ENCODE results near the gene KCNE4.

Gene KCNE4

GRCh38 chr2:223051693-223052289 lies at the start of gene KCNE4:
KCNE4 (plus strand) TSS chr2:223052190; CDS start chr2:223052831, 641 bp downstream.
- Histone ChIP-seq H3K4me3 (ENCODE audit: low read depth in 1 of 2, low read length in 2 of 2) (peak within 1 kb of the TSS; percentile 25 to 70), H3K9ac (ENCODE audit: low read depth in 1 of 2, low read length in 2 of 2) (peak within 1 kb of the TSS in 1 of 2 donors; percentile 37), H3K27ac (ENCODE audit: low read depth, low read length) (peak within 1 kb of the TSS; percentile 44), H3K36me3 (ENCODE audit: control insufficient read depth in 1 of 2, insufficient read depth in 2 of 2, low read length in 2 of 2) (no peaks in the 10 kb centered on the region), H3K9me3 (ENCODE audit: control insufficient read depth in 1 of 2, low read length in 2 of 2) (no peaks in the 10 kb centered on the region), H3K27me3 (ENCODE audit: control insufficient read depth in 1 of 2, insufficient read depth in 2 of 2, low read length in 2 of 2) (no peaks in the 10 kb centered on the region), H3K4me1 (ENCODE audit: control insufficient read depth in 1 of 2, insufficient read depth in 2 of 2, low read length in 2 of 2) (peaks cover 0 to 3% of the 10 kb centered on the region in 2 donors)

- Histone ChIP-seq H3K4me1 (ENCODE audit: control insufficient read depth in 1 of 2, insufficient read depth in 2 of 2, low read length in 2 of 2) (no peaks in the 10 kb centered on the region), H3K4me3 (ENCODE audit: low read depth in 1 of 2, low read length in 2 of 2) (no peak overlapping the region), H3K9me3 (ENCODE audit: control insufficient read depth in 1 of 2, low read length in 2 of 2) (no peaks in the 10 kb centered on the region), H3K27me3 (ENCODE audit: control insufficient read depth in 1 of 2, insufficient read depth in 2 of 2, low read length in 2 of 2) (no peaks in the 10 kb centered on the region), H3K36me3 (ENCODE audit: control insufficient read depth in 1 of 2, insufficient read depth in 2 of 2, low read length in 2 of 2) (no peaks in the 10 kb centered on the region), H3K27ac (ENCODE audit: low read depth, low read length) (no peak overlapping the region), H3K9ac (ENCODE audit: low read depth in 1 of 2, low read length in 2 of 2) (no peak overlapping the region)
Observed at GRCh38 chr2:223003191-223003590, 48.8 kb upstream of the KCNE4 start.

GRCh38 chr2:223005496-223005895 lies 46.5 kb upstream of the KCNE4 start:
- Histone ChIP-seq H3K27ac (ENCODE audit: low read depth, low read length) (no peak overlapping the region), H3K27me3 (ENCODE audit: control insufficient read depth in 1 of 2, insufficient read depth in 2 of 2, low read length in 2 of 2) (no peaks in the 10 kb centered on the region), H3K36me3 (ENCODE audit: control insufficient read depth in 1 of 2, insufficient read depth in 2 of 2, low read length in 2 of 2) (no peaks in the 10 kb centered on the region), H3K4me1 (ENCODE audit: control insufficient read depth in 1 of 2, insufficient read depth in 2 of 2, low read length in 2 of 2) (no peaks in the 10 kb centered on the region), H3K4me3 (ENCODE audit: low read depth in 1 of 2, low read length in 2 of 2) (no peak overlapping the region), H3K9me3 (ENCODE audit: control insufficient read depth in 1 of 2, low read length in 2 of 2) (no peaks in the 10 kb centered on the region), H3K9ac (ENCODE audit: low read depth in 1 of 2, low read length in 2 of 2) (no peak overlapping the region)

GRCh38 chr2:223007531-223007930 lies 44.5 kb upstream of the KCNE4 start:
- Histone ChIP-seq H3K9me3 (ENCODE audit: control insufficient read depth in 1 of 2, low read length in 2 of 2) (no peaks in the 10 kb centered on the region), H3K27ac (ENCODE audit: low read depth, low read length) (no peak overlapping the region), H3K27me3 (ENCODE audit: control insufficient read depth in 1 of 2, insufficient read depth in 2 of 2, low read length in 2 of 2) (no peaks in the 10 kb centered on the region), H3K4me3 (ENCODE audit: low read depth in 1 of 2, low read length in 2 of 2) (no peak overlapping the region), H3K36me3 (ENCODE audit: control insufficient read depth in 1 of 2, insufficient read depth in 2 of 2, low read length in 2 of 2) (no peaks in the 10 kb centered on the region), H3K4me1 (ENCODE audit: control insufficient read depth in 1 of 2, insufficient read depth in 2 of 2, low read length in 2 of 2) (no peaks in the 10 kb centered on the region), H3K9ac (ENCODE audit: low read depth in 1 of 2, low read length in 2 of 2) (no peak overlapping the region)

- Histone ChIP-seq H3K27me3 (ENCODE audit: control insufficient read depth in 1 of 2, insufficient read depth in 2 of 2, low read length in 2 of 2) (no peaks in the 10 kb centered on the region), H3K4me3 (ENCODE audit: low read depth in 1 of 2, low read length in 2 of 2) (no peak overlapping the region), H3K9ac (ENCODE audit: low read depth in 1 of 2, low read length in 2 of 2) (no peak overlapping the region), H3K36me3 (ENCODE audit: control insufficient read depth in 1 of 2, insufficient read depth in 2 of 2, low read length in 2 of 2) (no peaks in the 10 kb centered on the region), H3K4me1 (ENCODE audit: control insufficient read depth in 1 of 2, insufficient read depth in 2 of 2, low read length in 2 of 2) (no peaks in the 10 kb centered on the region), H3K9me3 (ENCODE audit: control insufficient read depth in 1 of 2, low read length in 2 of 2) (no peaks in the 10 kb centered on the region), H3K27ac (ENCODE audit: low read depth, low read length) (no peak overlapping the region)
Observed at GRCh38 chr2:223008162-223008561, 43.8 kb upstream of the KCNE4 start.

GRCh38 chr2:223008956-223009355 lies 43.0 kb upstream of the KCNE4 start:
- no peak overlapping the region for H3K27ac ChIP-seq (ENCODE audit: low read depth, low read length)
- no peak overlapping the region for H3K4me3 ChIP-seq (ENCODE audit: low read depth in 1 of 2, low read length in 2 of 2)
- H3K4me1 ChIP-seq (ENCODE audit: control insufficient read depth in 1 of 2, insufficient read depth in 2 of 2, low read length in 2 of 2), result no peaks in the 10 kb centered on the region
- H3K9me3 ChIP-seq (ENCODE audit: control insufficient read depth in 1 of 2, low read length in 2 of 2), result no peaks in the 10 kb centered on the region
- H3K36me3 ChIP-seq (ENCODE audit: control insufficient read depth in 1 of 2, insufficient read depth in 2 of 2, low read length in 2 of 2), result no peaks in the 10 kb centered on the region
- no peaks in the 10 kb centered on the region for H3K27me3 ChIP-seq (ENCODE audit: control insufficient read depth in 1 of 2, insufficient read depth in 2 of 2, low read length in 2 of 2)
- no peak overlapping the region for H3K9ac ChIP-seq (ENCODE audit: low read depth in 1 of 2, low read length in 2 of 2)

GRCh38 chr2:223010641-223011040 lies 41.3 kb upstream of the KCNE4 start:
- H3K9me3 ChIP-seq (ENCODE audit: control insufficient read depth in 1 of 2, low read length in 2 of 2), result no peaks in the 10 kb centered on the region
- H3K36me3 ChIP-seq (ENCODE audit: control insufficient read depth in 1 of 2, insufficient read depth in 2 of 2, low read length in 2 of 2), result no peaks in the 10 kb centered on the region
- H3K27ac ChIP-seq (ENCODE audit: low read depth, low read length), result no peak overlapping the region
- H3K4me1 ChIP-seq (ENCODE audit: control insufficient read depth in 1 of 2, insufficient read depth in 2 of 2, low read length in 2 of 2), result no peaks in the 10 kb centered on the region
- H3K4me3 ChIP-seq (ENCODE audit: low read depth in 1 of 2, low read length in 2 of 2), result no peak overlapping the region
- H3K9ac ChIP-seq (ENCODE audit: low read depth in 1 of 2, low read length in 2 of 2), result no peak overlapping the region
- no peaks in the 10 kb centered on the region for H3K27me3 ChIP-seq (ENCODE audit: control insufficient read depth in 1 of 2, insufficient read depth in 2 of 2, low read length in 2 of 2)

- no peaks in the 10 kb centered on the region for H3K9me3 ChIP-seq (ENCODE audit: control insufficient read depth in 1 of 2, low read length in 2 of 2)
- H3K27ac ChIP-seq (ENCODE audit: low read depth, low read length), result no peak overlapping the region
Observed at GRCh38 chr2:223012291-223012690, 39.7 kb upstream of the KCNE4 start.

GRCh38 chr2:223019390-223019930 lies 32.5 kb upstream of the KCNE4 start:
- Histone ChIP-seq H3K9ac (ENCODE audit: low read depth in 1 of 2, low read length in 2 of 2) (no peak overlapping the region), H3K4me1 (ENCODE audit: control insufficient read depth in 1 of 2, insufficient read depth in 2 of 2, low read length in 2 of 2) (no peaks in the 10 kb centered on the region)

More at GRCh38 chr2:223012291-223012690, 39.7 kb upstream of the KCNE4 start:
- Histone ChIP-seq H3K36me3 (ENCODE audit: control insufficient read depth in 1 of 2, insufficient read depth in 2 of 2, low read length in 2 of 2) (no peaks in the 10 kb centered on the region), H3K4me3 (ENCODE audit: low read depth in 1 of 2, low read length in 2 of 2) (no peak overlapping the region), H3K9ac (ENCODE audit: low read depth in 1 of 2, low read length in 2 of 2) (no peak overlapping the region), H3K27me3 (ENCODE audit: control insufficient read depth in 1 of 2, insufficient read depth in 2 of 2, low read length in 2 of 2) (no peaks in the 10 kb centered on the region), H3K4me1 (ENCODE audit: control insufficient read depth in 1 of 2, insufficient read depth in 2 of 2, low read length in 2 of 2) (no peaks in the 10 kb centered on the region)

GRCh38 chr2:223019987-223020717 lies 31.8 kb upstream of the KCNE4 start:
- Histone ChIP-seq H3K9me3 (ENCODE audit: control insufficient read depth in 1 of 2, low read length in 2 of 2) (no peaks in the 10 kb centered on the region), H3K27me3 (ENCODE audit: control insufficient read depth in 1 of 2, insufficient read depth in 2 of 2, low read length in 2 of 2) (no peaks in the 10 kb centered on the region)

More at GRCh38 chr2:223019390-223019930, 32.5 kb upstream of the KCNE4 start:
- Histone ChIP-seq H3K27me3 (ENCODE audit: control insufficient read depth in 1 of 2, insufficient read depth in 2 of 2, low read length in 2 of 2) (no peaks in the 10 kb centered on the region), H3K27ac (ENCODE audit: low read depth, low read length) (no peak overlapping the region), H3K36me3 (ENCODE audit: control insufficient read depth in 1 of 2, insufficient read depth in 2 of 2, low read length in 2 of 2) (no peaks in the 10 kb centered on the region), H3K4me3 (ENCODE audit: low read depth in 1 of 2, low read length in 2 of 2) (no peak overlapping the region), H3K9me3 (ENCODE audit: control insufficient read depth in 1 of 2, low read length in 2 of 2) (no peaks in the 10 kb centered on the region)

More at GRCh38 chr2:223019987-223020717, 31.8 kb upstream of the KCNE4 start:
- Histone ChIP-seq H3K36me3 (ENCODE audit: control insufficient read depth in 1 of 2, insufficient read depth in 2 of 2, low read length in 2 of 2) (no peaks in the 10 kb centered on the region), H3K4me3 (ENCODE audit: low read depth in 1 of 2, low read length in 2 of 2) (no peak overlapping the region), H3K9ac (ENCODE audit: low read depth in 1 of 2, low read length in 2 of 2) (no peak overlapping the region), H3K27ac (ENCODE audit: low read depth, low read length) (no peak overlapping the region), H3K4me1 (ENCODE audit: control insufficient read depth in 1 of 2, insufficient read depth in 2 of 2, low read length in 2 of 2) (no peaks in the 10 kb centered on the region)

Measured in duodenal mucosa (tissue), 2 donors.